ENCODE measurements around the gene POLD4.

GRCh38 chr11:67356864-67357561 lies 3.7 kb upstream of the POLD4 start:
- TF ChIP-seq CTCF (IDR thresholded peaks at IDR 0.05 in 4 of 5, conservative IDR thresholded peaks at IDR 0.05 in 1 of 5) (peak; percentile 88 to 94 (median 92)), POLR2A (IDR thresholded peaks at IDR 0.05) (no peak)
